ENCODE measurements around the gene SFSWAP. TPM values are rescaled to one million over a fixed set of nuclear protein-coding genes. Genes with fewer than 3 reads are reported as not detected.

SFSWAP gene
- total RNA-seq, 1 donor from 2014 or later = 83.3 TPM

- no peak for DNase-seq (ENCODE audit: low read depth, low spot score)
- H3K9me3 Mint-ChIP-seq = peaks cover 7% of the 10 kb centered on the region
- TF ChIP-seq, protein P1, sequence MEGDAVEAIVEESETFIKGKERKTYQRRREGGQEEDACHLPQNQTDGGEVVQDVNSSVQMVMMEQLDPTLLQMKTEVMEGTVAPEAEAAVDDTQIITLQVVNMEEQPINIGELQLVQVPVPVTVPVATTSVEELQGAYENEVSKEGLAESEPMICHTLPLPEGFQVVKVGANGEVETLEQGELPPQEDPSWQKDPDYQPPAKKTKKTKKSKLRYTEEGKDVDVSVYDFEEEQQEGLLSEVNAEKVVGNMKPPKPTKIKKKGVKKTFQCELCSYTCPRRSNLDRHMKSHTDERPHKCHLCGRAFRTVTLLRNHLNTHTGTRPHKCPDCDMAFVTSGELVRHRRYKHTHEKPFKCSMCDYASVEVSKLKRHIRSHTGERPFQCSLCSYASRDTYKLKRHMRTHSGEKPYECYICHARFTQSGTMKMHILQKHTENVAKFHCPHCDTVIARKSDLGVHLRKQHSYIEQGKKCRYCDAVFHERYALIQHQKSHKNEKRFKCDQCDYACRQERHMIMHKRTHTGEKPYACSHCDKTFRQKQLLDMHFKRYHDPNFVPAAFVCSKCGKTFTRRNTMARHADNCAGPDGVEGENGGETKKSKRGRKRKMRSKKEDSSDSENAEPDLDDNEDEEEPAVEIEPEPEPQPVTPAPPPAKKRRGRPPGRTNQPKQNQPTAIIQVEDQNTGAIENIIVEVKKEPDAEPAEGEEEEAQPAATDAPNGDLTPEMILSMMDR (conservative IDR thresholded peaks at IDR 0.05) = no peak
- no peaks in the 10 kb centered on the region for H3K36me3 Mint-ChIP-seq (ENCODE audit: low read depth)
- H3K4me1 Mint-ChIP-seq = peaks cover 20% of the 10 kb centered on the region
- no peak overlapping the region for H3K4me3 Mint-ChIP-seq
- H3K27ac Mint-ChIP-seq (ENCODE audit: unreplicated experiment) = no peak overlapping the region
- H3K27me3 Mint-ChIP-seq (ENCODE audit: low read depth) = no peaks in the 10 kb centered on the region
Measured at GRCh38 chr12:131671871-131672270, 39.0 kb upstream of the SFSWAP start.

- Mint-ChIP-seq H3K27me3 (ENCODE audit: low read depth) (no peaks in the 10 kb centered on the region), H3K4me1 (peaks cover 15% of the 10 kb centered on the region), H3K9me3 (peaks cover 7% of the 10 kb centered on the region), H3K4me3 (no peak overlapping the region), H3K36me3 (ENCODE audit: low read depth) (no peaks in the 10 kb centered on the region), H3K27ac (ENCODE audit: unreplicated experiment) (no peak overlapping the region)
- no peak for DNase-seq (ENCODE audit: low read depth, low spot score)
- TF ChIP-seq, protein P1 (conservative IDR thresholded peaks at IDR 0.05) = no peak
Measured at GRCh38 chr12:131672311-131672940, 38.5 kb upstream of the SFSWAP start.

DNA sequence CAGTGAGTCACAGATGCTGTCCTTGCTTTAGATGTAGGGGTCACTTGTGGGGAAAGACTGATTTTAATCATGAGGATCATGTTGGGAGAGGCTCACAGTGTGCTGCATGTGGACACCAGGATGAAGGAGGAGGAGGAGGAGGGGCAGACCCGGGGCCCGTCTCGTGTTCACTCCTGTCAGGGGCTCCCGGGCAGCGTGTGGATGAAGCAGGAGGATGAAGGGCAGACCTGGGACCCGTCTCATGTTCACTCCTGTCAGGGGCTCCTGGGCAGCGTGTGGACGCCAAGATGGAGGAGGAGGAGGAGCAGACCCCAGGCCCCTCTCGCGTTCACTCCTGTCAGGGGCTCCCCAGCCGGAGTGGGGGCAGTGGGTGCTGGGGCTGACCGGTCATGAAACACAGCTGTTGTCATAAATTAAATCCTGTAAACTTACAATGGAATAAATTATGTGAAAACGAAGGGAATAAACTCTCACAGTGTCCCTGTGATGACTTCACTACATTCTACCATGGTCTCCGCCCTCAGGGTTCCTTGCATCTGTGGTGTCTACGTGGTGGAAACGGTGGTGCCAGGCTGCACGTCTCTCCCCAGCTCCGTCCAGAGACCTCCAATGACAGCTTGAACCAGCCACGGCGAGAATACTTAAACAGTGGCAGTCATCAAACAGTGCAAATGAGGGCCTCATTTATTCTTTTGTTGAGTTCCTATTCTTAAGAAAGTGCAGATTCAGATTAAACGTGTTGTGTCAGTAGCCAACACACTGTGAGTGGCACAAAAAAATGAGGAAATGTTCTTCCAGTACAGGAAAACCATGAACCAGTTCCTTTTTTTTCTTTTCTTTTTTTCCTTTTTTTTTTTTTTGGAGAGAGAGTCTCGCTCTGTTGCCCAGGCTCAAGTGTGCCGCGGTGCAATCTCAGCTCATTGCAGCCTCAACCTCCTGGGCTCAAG is 37.7 kb upstream of the SFSWAP start:
- Mint-ChIP-seq H3K27me3 (ENCODE audit: low read depth) (no peaks in the 10 kb centered on the region), H3K4me3 (no peak overlapping the region), H3K9me3 (peaks cover 7% of the 10 kb centered on the region), H3K36me3 (ENCODE audit: low read depth) (no peaks in the 10 kb centered on the region), H3K4me1 (peaks cover 7% of the 10 kb centered on the region), H3K27ac (ENCODE audit: unreplicated experiment) (peak overlapping the region; percentile 48)
- no peak for DNase-seq (ENCODE audit: low read depth, low spot score)
- TF ChIP-seq, protein P1 (conservative IDR thresholded peaks at IDR 0.05) = no peak

DNA sequence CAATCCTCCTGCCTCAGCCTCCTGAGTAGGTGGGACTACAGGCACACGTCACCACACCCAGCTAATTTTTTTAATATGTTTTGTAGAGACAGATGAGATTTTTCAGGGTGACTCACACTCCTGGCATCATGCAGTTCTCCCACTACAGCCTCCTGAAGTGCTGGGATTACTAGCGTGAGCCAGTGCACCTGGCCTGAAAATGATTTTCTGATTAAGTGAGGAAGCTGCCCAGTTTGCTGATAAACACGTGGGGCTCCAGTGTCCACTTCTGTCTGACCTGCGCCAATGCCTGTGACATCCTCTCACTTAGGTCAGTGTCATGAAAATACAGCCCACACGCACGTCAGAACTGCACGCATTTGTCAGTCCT is 37.0 kb upstream of the SFSWAP start:
- DNase-seq (ENCODE audit: low read depth, low spot score) = no peak
- peaks cover 6% of the 10 kb centered on the region for H3K4me1 Mint-ChIP-seq
- no peak overlapping the region for H3K27ac Mint-ChIP-seq (ENCODE audit: unreplicated experiment)
- TF ChIP-seq, protein P1 (conservative IDR thresholded peaks at IDR 0.05) = no peak
- H3K27me3 Mint-ChIP-seq (ENCODE audit: low read depth) = no peaks in the 10 kb centered on the region
- H3K9me3 Mint-ChIP-seq = peaks cover 7% of the 10 kb centered on the region
- H3K4me3 Mint-ChIP-seq = no peak overlapping the region
- H3K36me3 Mint-ChIP-seq (ENCODE audit: low read depth) = no peaks in the 10 kb centered on the region

DNA sequence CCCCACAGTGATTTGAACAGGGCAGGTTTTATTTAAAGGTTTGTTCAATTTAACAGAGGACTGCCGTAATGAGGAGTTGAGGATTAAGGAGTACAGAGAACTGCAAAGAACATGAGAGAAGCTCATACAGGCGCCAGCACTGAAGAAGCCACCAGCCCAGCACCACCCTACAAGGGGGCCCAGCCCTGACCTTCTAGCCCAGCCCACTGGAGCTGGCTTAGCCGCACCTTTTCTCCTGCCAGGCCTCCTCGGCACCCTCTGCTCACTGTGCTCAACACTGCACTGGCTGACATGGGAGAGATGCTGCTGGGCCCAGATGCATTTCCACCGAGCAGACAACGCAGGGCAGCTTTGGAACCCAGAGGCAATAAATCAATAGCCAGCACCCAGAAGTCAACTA is 36.5 kb upstream of the SFSWAP start:
- DNase-seq (ENCODE audit: low read depth, low spot score) = no peak
- Mint-ChIP-seq H3K9me3 (peaks cover 7% of the 10 kb centered on the region), H3K27ac (ENCODE audit: unreplicated experiment) (no peak overlapping the region), H3K4me3 (no peak overlapping the region), H3K27me3 (ENCODE audit: low read depth) (no peaks in the 10 kb centered on the region), H3K4me1 (peaks cover 6% of the 10 kb centered on the region), H3K36me3 (ENCODE audit: low read depth) (no peaks in the 10 kb centered on the region)
- TF ChIP-seq, protein P1 (conservative IDR thresholded peaks at IDR 0.05) = no peak

All from neural crest cell (in vitro differentiated cells).